DND-41 (cell line): ENCODE results near the gene SCN5A.

Experiments
- EZH2 ChIP-seq: IDR thresholded peaks from 3 replicates; pipeline ENCODE4 v1.6.1; 2012; ENCODE audit warnings: borderline replicate concordance, low read depth, mild to moderate bottlenecking, moderate library complexity, low read length, inconsistent platforms; ENCODE audit not compliant: severe bottlenecking
- TF ChIP-seq, protein P1 (sequence below): IDR thresholded peaks from 2 replicates; pipeline ENCODE4 v1.5.1; 2012; ENCODE audit warnings: borderline replicate concordance, low read length, moderate library complexity, mild to moderate bottlenecking; ENCODE audit not compliant: poor library complexity, severe bottlenecking; ENCODE audit errors: extremely low read depth

- TF ChIP-seq, protein P1, sequence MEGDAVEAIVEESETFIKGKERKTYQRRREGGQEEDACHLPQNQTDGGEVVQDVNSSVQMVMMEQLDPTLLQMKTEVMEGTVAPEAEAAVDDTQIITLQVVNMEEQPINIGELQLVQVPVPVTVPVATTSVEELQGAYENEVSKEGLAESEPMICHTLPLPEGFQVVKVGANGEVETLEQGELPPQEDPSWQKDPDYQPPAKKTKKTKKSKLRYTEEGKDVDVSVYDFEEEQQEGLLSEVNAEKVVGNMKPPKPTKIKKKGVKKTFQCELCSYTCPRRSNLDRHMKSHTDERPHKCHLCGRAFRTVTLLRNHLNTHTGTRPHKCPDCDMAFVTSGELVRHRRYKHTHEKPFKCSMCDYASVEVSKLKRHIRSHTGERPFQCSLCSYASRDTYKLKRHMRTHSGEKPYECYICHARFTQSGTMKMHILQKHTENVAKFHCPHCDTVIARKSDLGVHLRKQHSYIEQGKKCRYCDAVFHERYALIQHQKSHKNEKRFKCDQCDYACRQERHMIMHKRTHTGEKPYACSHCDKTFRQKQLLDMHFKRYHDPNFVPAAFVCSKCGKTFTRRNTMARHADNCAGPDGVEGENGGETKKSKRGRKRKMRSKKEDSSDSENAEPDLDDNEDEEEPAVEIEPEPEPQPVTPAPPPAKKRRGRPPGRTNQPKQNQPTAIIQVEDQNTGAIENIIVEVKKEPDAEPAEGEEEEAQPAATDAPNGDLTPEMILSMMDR: no peak
- TF ChIP-seq EZH2: no peak
Observed at GRCh38 chr3:38555926-38556325, 93.6 kb downstream of the SCN5A start.
